Heart right ventricle (tissue), 16 donors: ENCODE measurements around the gene DGKB. TPM values are rescaled to one million over a fixed set of nuclear protein-coding genes. Genes with fewer than 3 reads are reported as not detected.

Source experiments
- ATAC-seq, 8 donors: fragments of 200-7000 bp; cut with Tn5 transposase; one replicate each; pipeline ENCODE4 v1.9.1; 2020; ENCODE audit warnings: mild to moderate bottlenecking in 8 of 8, moderate library complexity in 8 of 8, moderate number of reproducible peaks in 1 of 8
- DNase-seq, 2 donors: peaks; one replicate each; pipeline ENCODE4 v3.0.0-alpha.2; 2020
- H3K27ac ChIP-seq, 10 donors: fragments of 200-600 bp; sonication (generic) in 2 of 10; one replicate each; pipeline versions ENCODE4 v1.5.0 to v1.8.0; 2020 to 2022; ENCODE audit warnings: mild to moderate bottlenecking in 3 of 10
- H3K27me3 ChIP-seq, 7 donors: fragments of 200-600 bp; one replicate each; pipeline ENCODE4 v1.8.0; 2021 to 2022; ENCODE audit warnings: mild to moderate bottlenecking in 2 of 7
- H3K36me3 ChIP-seq, 9 donors: fragments of 200-600 bp; sonication (generic) in 1 of 9; one replicate each; pipeline versions ENCODE4 v1.5.0 to v1.8.0; 2020 to 2022; ENCODE audit warnings: mild to moderate bottlenecking in 2 of 9
- H3K4me1 ChIP-seq, 9 donors: fragments of 200-600 bp; sonication (generic) in 1 of 9; one replicate each; pipeline versions ENCODE4 v1.5.0 to v1.8.0; 2020 to 2022; ENCODE audit warnings: mild to moderate bottlenecking in 4 of 9
- H3K4me3 ChIP-seq, 10 donors: fragments of 200-600 bp; sonication (generic) in 2 of 10; one replicate each; pipeline versions ENCODE4 v1.5.0 to v1.8.0; 2020 to 2022; ENCODE audit warnings: mild to moderate bottlenecking in 7 of 10, moderate library complexity in 2 of 10
- H3K9me3 ChIP-seq, 11 donors: fragments of 200-600 bp in 10 of 11; sonication (generic) in 2 of 11; one replicate each; pipeline versions ENCODE4 v1.5.0 to v1.8.0; 2013 to 2022; ENCODE audit warnings: mild to moderate bottlenecking in 2 of 11, control low read depth in 1 of 11, moderate library complexity in 1 of 11
- CTCF ChIP-seq, 9 donors: fragments of 200-600 bp; sonication (generic) in 2 of 9; IDR thresholded peaks; one replicate each; pipeline versions ENCODE4 v1.5.0 to v1.8.0; 2021 to 2022; ENCODE audit warnings: antibody characterized with exemption in 9 of 9, mild to moderate bottlenecking in 5 of 9, moderate library complexity in 1 of 9
- WGBS, 2 donors: extraction: QIAGEN DNeasy Blood & Tissue Kit; methylation state at CpG; one replicate each; pipeline ENCODE4 v1.1.7; 2013; ENCODE audit warnings: inconsistent platforms in 1 of 2; 5-methylcytosine and 5-hydroxymethylcytosine counted together
- intact Hi-C, 10 donors: fragments of 100-400 bp; cut with DNase I; formaldehyde crosslinking; loops; one replicate each; pipeline versions ENCODE4 v1.11.1 to v1.14.2; 2022
- polyA plus RNA-seq, 2 donors: library from polyadenylated mRNA; stranded (reverse); fragments of 200-250 nt; gene quantifications; one replicate each; pipeline ENCODE4 v1.2.3, GENCODE V29; 2013
- total RNA-seq, 10 donors: library from RNA; stranded (reverse); fragmentation: NEBNext Ultra II Directional in 3 of 10; extraction: Animal tissue kit (Norgen Biotek cat#: 25700) in 3 of 10; gene quantifications; one replicate each; pipeline versions ENCODE4 v1.2.1 to v1.2.4, GENCODE V29; 2021 to 2023
- donor health status: Arrhythmogenic right ventricular cardiomyopathy.
- donor health status: ischemic (EF 13 %, LVEDD 7.1; RV severe dilation, severe dysfunction).
- donor health status: healthy with polysubstance abuse.
- donor health status: DM: no; HTN: yes; CAD: no.
- donor health status: DM: no; HTN: no; CAD: no.
- donor health status: ischemic (EF 25% LVEDD 6.9; RV normal size, moderate dysfunction).
- donor health status: ischemic (EF 25% LVEDD 5.7; RV mildly dilated, moderate dysfunction).
- donor health status: healthy.
- donor health status: DM: yes; HTN: yes; CAD: no.
- donor health status: Ischemic cardiomyopathy.
- donor health status: ischemic (EF 35%, LVEDD 5.7; RV mildly dilated, moderate dysfunction).
- donor health status: nonischemic (EF 11% LVEDD 7.7; RV severe dilation, severe dysfunction).
- donor health status: DM: yes; HTN: yes; CAD: no.
- donor health status: PGD.
- donor health status: ischemic (EF 29% LVEDD 5.4; RV normal size, mild dysfunction).
- donor health status: nonischemic (EF 23%, LVEDD 6.1; RV moderate dilation, normal function).

DGKB gene
- total and polyA plus RNA-seq, 12 donors = under 0.01 to 1.2 (median 0.77) TPM

DNA sequence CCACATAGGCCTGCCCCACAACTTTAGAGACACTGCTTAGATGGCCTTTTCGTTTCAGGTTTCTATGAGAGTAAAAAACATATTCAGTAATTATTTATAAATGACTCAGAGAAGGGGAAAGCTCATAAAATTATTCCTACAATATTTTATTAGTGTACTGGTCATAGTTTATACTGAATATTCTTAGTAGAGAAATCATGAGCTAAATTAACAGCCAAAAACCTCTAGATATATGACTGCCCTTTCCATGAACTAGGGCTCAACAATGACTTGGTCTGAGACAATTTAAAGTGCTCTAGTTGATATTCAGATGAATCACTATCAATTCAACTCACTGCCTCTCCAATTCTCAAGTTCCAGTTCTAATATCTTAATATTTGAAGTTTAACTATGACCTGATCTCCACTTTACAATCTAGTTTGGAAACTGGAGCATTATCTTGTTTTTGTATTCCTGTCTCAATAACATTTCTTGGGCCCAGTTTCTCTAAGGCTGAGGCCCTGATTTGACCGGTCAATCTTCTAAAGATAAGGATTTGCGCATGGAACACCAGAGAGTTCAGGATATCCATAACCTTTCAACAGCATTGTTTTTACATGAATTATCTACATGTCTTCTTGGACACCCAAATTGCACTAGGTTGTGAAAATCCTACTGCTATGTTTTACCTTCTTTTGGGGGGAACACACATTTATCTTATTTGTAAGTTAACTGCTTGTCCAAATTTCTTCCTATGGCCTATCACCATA lies 141.6 kb downstream of the DGKB start:
- Histone ChIP-seq H3K36me3 (no peaks in the 10 kb centered on the region), H3K4me1 (peaks cover 0 to 22% (median 17%) of the 10 kb centered on the region in 9 donors), H3K27ac (peak overlapping the region in 8 of 10 donors; percentile 59 to 75 (median 69)), H3K4me3 (no peak overlapping the region), H3K27me3 (no peaks in the 10 kb centered on the region), H3K9me3 (no peaks in the 10 kb centered on the region)
- no peak for TF ChIP-seq CTCF (IDR thresholded peaks at IDR 0.05)
- 48 to 53% methylated on average over 3 of the region's 3 CpGs for WGBS, 2 donors
- ATAC-seq = no peak
- no peak for DNase-seq
- intact Hi-C loops = loop anchor here in 3 of 10 donors (5.0 kb wide), 3 partner anchors 71 to 141 kb away; partner anchors contain the start of gene DGKB (in 1 of the 3)

DNA sequence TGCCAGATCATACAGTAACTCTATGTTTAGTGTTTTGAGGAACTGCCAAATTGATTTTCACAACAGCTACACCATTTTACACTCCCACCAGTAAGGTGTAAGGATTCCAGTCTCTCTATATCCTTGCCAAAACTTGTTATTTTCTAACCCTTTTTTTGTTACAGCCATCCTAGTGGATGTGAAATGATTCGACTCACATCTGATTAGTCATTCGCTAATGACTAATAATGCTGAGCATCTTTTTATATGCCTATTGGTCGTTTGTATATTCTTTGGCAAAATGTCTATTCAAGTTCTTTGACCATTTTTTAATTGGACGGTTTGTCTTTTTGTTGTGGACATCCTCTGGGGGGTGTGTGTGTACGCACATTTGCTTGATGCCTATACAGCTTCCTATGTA lies 142.8 kb downstream of the DGKB start:
- Histone ChIP-seq H3K4me3 (no peak overlapping the region), H3K27me3 (no peaks in the 10 kb centered on the region), H3K36me3 (no peaks in the 10 kb centered on the region), H3K9me3 (no peaks in the 10 kb centered on the region), H3K4me1 (peaks cover 0 to 22% (median 17%) of the 10 kb centered on the region in 9 donors), H3K27ac (no peak overlapping the region)
- intact Hi-C loops = loop anchor here in 3 of 10 donors (5.0 kb wide), 3 partner anchors 73 to 143 kb away; partner anchors contain the start of gene DGKB (in 1 of the 3)
- 89 to 92% methylated on average over 5 of the region's 5 CpGs for WGBS, 2 donors
- no peak for TF ChIP-seq CTCF (IDR thresholded peaks at IDR 0.05)
- ATAC-seq (no peak), DNase-seq (no peak)

- H3K4me1 ChIP-seq = no peaks in the 10 kb centered on the region
- no peak for TF ChIP-seq CTCF (IDR thresholded peaks at IDR 0.05)
- intact Hi-C loops = no loop called here
- WGBS, 2 donors = 46 to 49% methylated on average over 1 of the region's 1 CpG
- no peak overlapping the region for H3K27ac ChIP-seq
- no peaks in the 10 kb centered on the region for H3K27me3 ChIP-seq
- DNase-seq = no peak
- H3K4me3 ChIP-seq = no peak overlapping the region
- H3K36me3 ChIP-seq = no peaks in the 10 kb centered on the region
- ATAC-seq = no peak
- no peaks in the 10 kb centered on the region for H3K9me3 ChIP-seq
These were observed 147.9 kb downstream of the DGKB start for GRCh38 chr7:14754631-14755030.

DNA sequence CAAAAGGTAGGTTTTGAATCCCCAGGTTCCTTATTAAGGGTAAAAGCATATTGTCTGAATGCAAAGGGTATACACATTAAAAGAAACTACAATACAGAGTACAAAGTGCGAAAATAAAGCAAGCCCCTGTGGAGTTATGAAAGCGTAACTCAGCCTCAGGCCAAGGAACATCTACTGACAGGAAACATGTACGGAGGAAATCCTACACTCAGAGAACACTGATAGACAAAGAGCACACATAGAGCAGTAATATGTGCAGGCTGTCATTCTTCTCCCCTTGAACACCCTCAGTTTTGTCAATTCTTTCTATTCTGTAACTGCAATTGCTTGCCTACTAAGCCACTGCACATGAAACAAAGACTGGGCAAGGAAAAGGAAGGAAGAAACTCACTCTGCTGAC lies 150.2 kb downstream of the DGKB start:
- ATAC-seq (no peak), DNase-seq (no peak)
- Histone ChIP-seq H3K4me3 (no peak overlapping the region), H3K4me1 (no peaks in the 10 kb centered on the region), H3K27ac (no peak overlapping the region), H3K9me3 (no peaks in the 10 kb centered on the region), H3K27me3 (no peaks in the 10 kb centered on the region), H3K36me3 (no peaks in the 10 kb centered on the region)
- WGBS, 2 donors = 58 to 67% methylated on average over 3 of the region's 3 CpGs
- TF ChIP-seq CTCF (IDR thresholded peaks at IDR 0.05) = no peak
- intact Hi-C loops = no loop called here
